Keratinocyte (primary cell): ENCODE data around the gene TPRN.

ENCODE experiments used
- CTCF ChIP-seq, 3 experiments: IDR thresholded peaks in 1 of 3; conservative IDR thresholded peaks in 1 of 3; optimal IDR thresholded peaks in 1 of 3; 2 replicates in 2 of 3; 3 replicates in 1 of 3; pipeline versions ENCODE3 to v1.5.1; 2011; ENCODE audit warnings: low read length in 3 of 3, mild to moderate bottlenecking in 3 of 3, moderate library complexity in 2 of 3, control low read depth in 1 of 3, inconsistent platforms in 1 of 3; ENCODE audit not compliant: insufficient read depth in 2 of 3; ENCODE audit errors: extremely low read depth in 1 of 3
- EZH2 ChIP-seq: IDR thresholded peaks from one replicate; pipeline ENCODE4 v1.6.1; 2012; ENCODE audit warnings: inconsistent platforms, mild to moderate bottlenecking, low read length, moderate library complexity

GRCh38 chr9:137242269-137243203 lies 42.0 kb upstream of the TPRN start:
- TF ChIP-seq CTCF (optimal IDR thresholded peaks at IDR 0.05 in 1 of 3, IDR thresholded peaks at IDR 0.05 in 1 of 3, conservative IDR thresholded peaks at IDR 0.05 in 1 of 3; ENCODE audit: extremely low read depth in 1 of 3, insufficient read depth in 2 of 3, low read length in 3 of 3) (no peak), EZH2 (no peak)
